Activated CD4-positive, alpha-beta memory T cell treated with anti-CD3 and anti-CD28 coated beads for 36 hours (primary cell): ENCODE measurements around the gene PUS1. TPM values are rescaled to one million over a fixed set of nuclear protein-coding genes. Genes with fewer than 3 reads are reported as not detected.
"Not testable (repeated sequence)": the region's sequence is repeated elsewhere in the genome, so short reads cannot be mapped to it uniquely, and the experiment has no call there.

Experiments used
- CTCF ChIA-PET: fragments of 350-600 bp; sonication (Branson Sonifier 250); formaldehyde crosslinking; loops from one replicate; lab custom pipeline; 2021; ENCODE audit warnings: antibody characterized with exemption, inconsistent platforms; lab: Charles Lee
- POLR2A ChIA-PET: fragments of 350-600 bp; sonication (Branson Sonifier 250); formaldehyde crosslinking; loops from one replicate; lab custom pipeline; 2021; ENCODE audit warnings: antibody characterized with exemption; lab: Charles Lee
- DNase-seq: peaks from one replicate; pipeline ENCODE4 v3.0.0-alpha.2; 2020
- H3K27ac Mint-ChIP-seq: one replicate; pipeline ENCODE4 v1.8.0; 2021; ENCODE audit warnings: mixed read lengths
- H3K27me3 Mint-ChIP-seq: one replicate; pipeline ENCODE4 v1.8.0; 2021; ENCODE audit warnings: mixed read lengths
- H3K36me3 Mint-ChIP-seq: one replicate; pipeline ENCODE4 v1.8.0; 2021; ENCODE audit warnings: mixed read lengths
- H3K4me1 Mint-ChIP-seq: one replicate; pipeline ENCODE4 v1.8.0; 2021; ENCODE audit warnings: low read depth, mixed read lengths
- H3K4me3 Mint-ChIP-seq: one replicate; pipeline ENCODE4 v1.8.0; 2021; ENCODE audit warnings: mild to moderate bottlenecking, mixed read lengths
- H3K9me3 Mint-ChIP-seq: one replicate; pipeline ENCODE4 v1.8.0; 2021; ENCODE audit warnings: mixed read lengths
- intact Hi-C: fragments of 100-400 bp; cut with micrococcal nuclease; formaldehyde crosslinking; loops from one replicate; pipeline ENCODE4 v1.15.1; 2023
- total RNA-seq, 2 experiments: library from RNA; stranded (reverse); gene quantifications; one replicate each; pipeline ENCODE4 v1.2.3, GENCODE V29; 2021

The PUS1 gene
- total RNA-seq, 2 experiments from 2014 or later: 48.6 to 53.9 TPM

DNA sequence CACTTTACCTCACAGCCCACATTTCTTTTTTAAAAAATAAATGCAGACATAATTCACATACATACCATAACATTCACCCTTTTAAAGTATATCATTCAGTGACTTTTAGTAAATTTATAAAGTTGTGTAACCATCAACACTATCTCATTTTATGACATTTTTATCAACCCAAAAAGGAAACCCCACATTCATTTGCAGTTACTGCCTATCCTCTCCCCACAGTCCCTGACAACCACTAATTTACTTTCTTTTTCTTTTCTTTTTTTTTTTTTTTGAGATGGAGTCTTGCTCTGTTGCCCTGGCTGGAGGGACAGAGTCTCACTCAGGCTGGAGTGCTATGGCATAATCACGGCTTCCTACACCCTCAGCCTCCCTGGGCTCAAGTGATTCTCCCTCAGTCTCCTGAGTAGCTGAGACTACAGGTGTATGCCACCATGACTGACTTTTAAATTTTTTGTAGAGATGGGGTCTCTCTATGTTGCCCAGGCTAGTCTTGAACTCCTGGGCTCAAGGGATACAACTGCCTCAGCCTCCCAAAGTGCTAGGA is 19.2 kb downstream of the PUS1 start:
- Mint-ChIP-seq H3K27me3 (no peaks in the 10 kb centered on the region), H3K9me3 (no peaks in the 10 kb centered on the region), H3K27ac (peak overlapping the region; percentile 82), H3K36me3 (peaks cover 15% of the 10 kb centered on the region), H3K4me1 (peaks cover 30% of the 10 kb centered on the region), H3K4me3 (peak overlapping the region; percentile 9)
- DNase-seq: no peak
- intact Hi-C loops: loop anchor here (5.0 to 10.0 kb wide), 2 partner anchors 113 to 539 kb away; no protein-coding TSS in a partner anchor
- ChIA-PET POLR2A (no interaction called here), CTCF (no interaction called here)

DNA sequence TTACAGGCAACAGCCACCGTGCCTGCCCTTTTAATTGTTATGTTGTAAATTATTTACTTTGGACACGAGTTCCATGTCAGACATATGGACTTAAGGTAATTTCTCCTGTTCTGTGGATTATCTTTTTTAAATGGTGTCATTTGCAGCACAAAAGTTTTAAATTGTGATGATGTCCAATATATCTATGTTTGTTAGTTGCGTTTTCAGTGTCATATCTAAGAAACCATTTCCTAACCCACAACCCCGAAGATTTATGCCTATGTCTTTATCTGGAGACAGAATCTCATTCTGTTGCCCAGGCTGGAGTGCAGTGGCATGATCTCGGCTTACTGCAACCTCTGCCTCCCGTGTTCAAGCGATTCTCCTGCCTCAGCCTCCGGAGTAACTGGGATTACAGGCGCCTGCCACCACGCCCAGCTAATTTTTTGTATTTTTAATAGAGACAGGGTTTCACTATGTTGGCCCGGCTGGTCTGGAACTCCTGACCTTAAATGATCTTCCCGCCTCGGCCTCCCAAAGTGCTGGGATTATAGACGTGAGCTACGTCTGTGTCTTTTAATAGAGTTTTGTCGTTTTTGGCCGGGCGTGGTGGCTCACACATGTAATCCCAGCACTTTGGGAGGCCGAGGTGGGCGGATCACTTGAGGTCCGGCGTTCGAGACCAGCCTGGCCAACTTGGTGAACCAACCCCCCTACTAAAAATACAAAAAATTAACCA is 19.8 kb downstream of the PUS1 start:
- POLR2A ChIA-PET: interaction anchor here (1.6 kb wide), 1 partner anchor 21 kb away, joined by 4 read pairs; no protein-coding TSS in a partner anchor
- DNase-seq: not testable (repeated sequence)

DNA sequence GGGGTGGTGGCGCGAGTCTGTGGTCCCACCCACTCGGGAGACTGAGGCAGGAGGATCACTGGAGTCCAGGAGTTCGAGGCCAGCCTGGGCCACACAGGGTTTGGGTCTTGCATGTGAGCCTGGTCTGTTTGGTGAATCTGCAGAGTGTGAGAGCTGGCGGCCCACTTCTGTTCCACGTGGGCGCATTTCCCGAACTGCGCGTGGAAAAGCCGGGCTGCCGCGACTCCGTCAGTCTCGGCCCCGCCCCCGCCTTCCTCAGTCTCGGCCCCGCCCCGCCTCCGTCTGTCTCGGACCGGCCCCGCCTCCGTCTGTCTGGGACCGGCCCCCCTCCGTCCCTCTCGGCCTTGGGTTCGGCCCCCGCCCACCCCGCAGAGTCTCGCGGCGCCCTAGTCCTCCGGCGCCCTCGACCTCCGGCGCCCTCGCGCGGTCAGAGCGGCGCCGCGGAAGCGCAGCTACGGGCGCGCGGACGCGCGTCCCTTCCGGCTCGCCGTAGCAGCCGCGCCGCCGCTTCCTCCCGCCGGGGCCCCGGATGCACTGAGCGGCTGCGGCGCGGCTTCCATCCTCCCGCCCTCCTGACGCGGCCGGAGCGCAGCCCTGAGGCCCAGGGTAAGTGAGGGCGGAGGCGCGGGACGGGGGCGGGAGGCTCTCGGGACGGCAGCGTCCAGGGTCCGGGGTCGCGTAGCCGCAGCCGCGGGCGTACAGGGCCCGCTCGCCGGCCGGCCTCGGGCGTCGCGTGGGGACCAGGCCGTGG is 20.5 kb downstream of the PUS1 start, which contains the start of gene EP400:
EP400 (plus strand) TSS at position 512 of the 751 bp plus-strand sequence. CDS start 10,678 bp downstream, outside the sequence.
- peak; percentile 95 for DNase-seq
- H3K4me1 Mint-ChIP-seq: peaks cover 33% of the 10 kb centered on the region
- peak within 1 kb of the TSS; percentile 91 for H3K4me3 Mint-ChIP-seq
- no peaks in the 10 kb centered on the region for H3K27me3 Mint-ChIP-seq
- H3K36me3 Mint-ChIP-seq: peaks cover 4% of the 10 kb centered on the region
- H3K27ac Mint-ChIP-seq: peak within 1 kb of the TSS; percentile 87
- H3K9me3 Mint-ChIP-seq: no peaks in the 10 kb centered on the region
- intact Hi-C loops: loop anchor here (1.0 to 10.0 kb wide), 4 partner anchors 20 to 538 kb away; partner anchors contain the start of gene PUS1
- POLR2A ChIA-PET: interaction anchor here (1.1 to 1.6 kb wide), 2 partner anchors 20 to 22 kb away, joined by 4 to 5 read pairs; partner anchors contain the start of gene PUS1
- CTCF ChIA-PET: interaction anchor here (0.7 to 0.8 kb wide), 2 partner anchors 98 to 145 kb away, joined by 3 read pairs; no protein-coding TSS in a partner anchor

More for the DNA sequence above, 19.8 kb downstream of the PUS1 start:
- H3K36me3 Mint-ChIP-seq, H3K27me3 Mint-ChIP-seq, H3K9me3 Mint-ChIP-seq: not testable (repeated sequence)
- Mint-ChIP-seq H3K4me3 (peak overlapping the region; percentile 77), H3K27ac (peak overlapping the region; percentile 82), H3K4me1 (peaks cover 33% of the 10 kb centered on the region)
- intact Hi-C loops: loop anchor here (1.0 to 10.0 kb wide), 4 partner anchors 20 to 538 kb away; partner anchors contain the start of gene PUS1
- CTCF ChIA-PET: interaction anchor here (0.7 kb wide), 1 partner anchor 144 kb away, joined by 3 read pairs; no protein-coding TSS in a partner anchor

DNA sequence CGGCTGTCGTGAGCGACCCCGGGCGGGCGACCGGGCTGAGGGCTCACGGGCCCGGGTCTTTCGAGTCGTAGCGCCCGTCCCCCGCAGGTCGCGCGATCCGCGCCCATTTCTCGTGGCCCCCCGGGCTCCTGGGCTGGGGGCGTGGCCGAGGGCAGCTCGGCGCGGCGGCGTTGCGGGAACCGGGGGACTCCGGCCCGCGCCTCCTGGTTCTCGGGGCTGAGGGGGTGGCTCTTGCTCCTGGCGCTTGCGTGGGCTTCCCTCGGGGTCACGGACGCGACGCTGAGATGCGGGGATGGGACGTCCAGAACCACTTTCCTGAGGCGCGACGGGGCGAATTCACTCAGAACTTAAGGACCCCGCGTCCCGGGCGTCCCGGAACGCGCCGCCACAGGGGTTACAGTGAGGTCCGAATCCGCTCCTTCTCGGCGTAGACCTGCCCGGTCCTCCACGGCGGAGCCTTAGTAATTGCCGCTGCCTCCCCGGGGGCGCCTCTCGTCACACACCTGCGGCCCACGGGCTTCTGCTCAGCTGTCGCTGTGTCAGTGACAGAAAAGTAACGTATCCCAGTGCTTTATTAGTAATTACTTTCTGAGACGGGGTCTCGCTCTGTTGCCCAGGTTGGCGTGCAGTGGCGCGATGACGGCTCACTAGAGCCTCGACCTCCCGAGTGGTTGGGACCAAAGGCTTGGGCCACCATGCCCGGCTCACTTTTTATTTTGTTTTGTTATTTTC is 21.3 kb downstream of the PUS1 start:
- Mint-ChIP-seq H3K27ac (peak overlapping the region; percentile 87), H3K9me3 (no peaks in the 10 kb centered on the region), H3K4me3 (peak overlapping the region; percentile 91), H3K4me1 (peaks cover 33% of the 10 kb centered on the region), H3K27me3 (no peaks in the 10 kb centered on the region), H3K36me3 (no peaks in the 10 kb centered on the region)
- CTCF ChIA-PET: interaction anchor here (0.8 kb wide), 1 partner anchor 99 kb away, joined by 3 read pairs; no protein-coding TSS in a partner anchor
- POLR2A ChIA-PET: interaction anchor here (0.6 to 1.6 kb wide), 3 partner anchors 21 to 674 kb away, joined by 3 to 5 read pairs (median 4); partner anchors contain the start of gene PUS1
- intact Hi-C loops: no loop called here
- peak; percentile 56 for DNase-seq

DNA sequence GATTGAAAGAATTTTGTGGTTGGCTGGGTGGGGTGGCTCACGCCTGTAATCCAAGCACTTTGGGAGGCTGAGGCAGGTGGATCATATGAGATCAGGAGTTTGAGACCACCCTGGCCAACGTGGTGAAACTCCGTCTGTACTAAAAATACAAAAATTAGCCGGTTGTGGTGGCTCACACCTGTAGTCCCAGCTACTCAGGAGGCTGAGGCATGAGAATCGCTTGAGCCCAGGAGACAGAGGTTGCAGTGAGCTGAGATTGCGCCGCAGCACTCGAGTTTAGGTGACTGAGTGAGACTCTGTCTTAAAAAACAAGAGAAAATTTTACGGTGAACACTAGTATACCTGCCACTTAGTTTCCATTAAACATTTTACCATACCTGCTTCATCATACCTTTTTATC is 24.7 kb downstream of the PUS1 start:
- H3K9me3 Mint-ChIP-seq, H3K27ac Mint-ChIP-seq, intact Hi-C loops, DNase-seq, H3K27me3 Mint-ChIP-seq, H3K36me3 Mint-ChIP-seq, H3K4me3 Mint-ChIP-seq: not testable (repeated sequence)
- CTCF ChIA-PET: interaction anchor here (1.4 kb wide), 1 partner anchor 9 kb away, joined by 3 read pairs; no protein-coding TSS in a partner anchor
- H3K4me1 Mint-ChIP-seq: peaks cover 37% of the 10 kb centered on the region
- POLR2A ChIA-PET: interaction anchor here (1.2 kb wide), 1 partner anchor 25 kb away, joined by 3 read pairs; no protein-coding TSS in a partner anchor

DNA sequence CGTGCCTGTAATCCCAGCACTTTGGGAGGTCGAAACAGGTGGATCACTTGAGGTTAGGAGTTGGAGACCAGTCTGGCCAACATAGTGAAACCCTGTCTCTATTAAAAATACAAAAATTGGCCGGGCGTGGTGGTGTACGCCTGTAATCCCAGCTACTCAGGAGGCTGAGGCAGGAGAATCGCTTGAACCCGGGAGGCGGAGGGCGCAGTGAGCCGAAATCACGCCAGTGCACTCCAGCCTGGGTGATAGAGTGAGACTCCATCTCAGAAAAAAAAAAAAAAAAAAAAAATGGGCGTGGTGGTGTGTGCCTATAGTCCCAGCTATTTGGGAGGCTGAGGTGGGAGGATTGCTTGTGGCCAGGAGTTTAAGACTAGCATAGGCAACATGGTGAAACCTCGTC is 25.4 kb downstream of the PUS1 start:
- intact Hi-C loops: not testable (repeated sequence)
- H3K4me1 Mint-ChIP-seq: peaks cover 40% of the 10 kb centered on the region

DNA sequence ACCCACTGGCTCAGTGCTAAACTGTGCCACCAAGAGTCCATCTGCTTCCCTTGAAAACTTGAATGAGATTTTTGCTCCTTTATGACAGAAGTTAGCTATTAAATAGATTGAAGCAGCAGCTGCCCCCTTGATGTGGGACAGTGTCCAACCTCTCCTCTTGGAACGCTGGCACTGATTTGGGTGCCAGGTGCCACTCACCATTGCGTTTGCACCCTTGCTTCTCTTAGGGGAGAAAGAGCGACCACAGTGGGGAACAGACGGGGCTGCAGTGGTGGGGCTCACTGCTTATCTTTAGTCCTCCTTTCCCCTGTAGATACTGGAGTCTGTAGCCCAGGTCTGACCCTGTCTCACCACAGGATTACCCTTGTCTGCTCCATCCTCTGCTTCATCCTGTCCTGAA is 30.0 kb downstream of the PUS1 start:
- H3K4me1 Mint-ChIP-seq: peaks cover 49% of the 10 kb centered on the region
- DNase-seq: no peak

More for the DNA sequence above, 25.4 kb downstream of the PUS1 start:
- DNase-seq, H3K36me3 Mint-ChIP-seq, CTCF ChIA-PET, POLR2A ChIA-PET, H3K9me3 Mint-ChIP-seq, H3K27ac Mint-ChIP-seq, H3K4me3 Mint-ChIP-seq, H3K27me3 Mint-ChIP-seq: not testable (repeated sequence)

DNA sequence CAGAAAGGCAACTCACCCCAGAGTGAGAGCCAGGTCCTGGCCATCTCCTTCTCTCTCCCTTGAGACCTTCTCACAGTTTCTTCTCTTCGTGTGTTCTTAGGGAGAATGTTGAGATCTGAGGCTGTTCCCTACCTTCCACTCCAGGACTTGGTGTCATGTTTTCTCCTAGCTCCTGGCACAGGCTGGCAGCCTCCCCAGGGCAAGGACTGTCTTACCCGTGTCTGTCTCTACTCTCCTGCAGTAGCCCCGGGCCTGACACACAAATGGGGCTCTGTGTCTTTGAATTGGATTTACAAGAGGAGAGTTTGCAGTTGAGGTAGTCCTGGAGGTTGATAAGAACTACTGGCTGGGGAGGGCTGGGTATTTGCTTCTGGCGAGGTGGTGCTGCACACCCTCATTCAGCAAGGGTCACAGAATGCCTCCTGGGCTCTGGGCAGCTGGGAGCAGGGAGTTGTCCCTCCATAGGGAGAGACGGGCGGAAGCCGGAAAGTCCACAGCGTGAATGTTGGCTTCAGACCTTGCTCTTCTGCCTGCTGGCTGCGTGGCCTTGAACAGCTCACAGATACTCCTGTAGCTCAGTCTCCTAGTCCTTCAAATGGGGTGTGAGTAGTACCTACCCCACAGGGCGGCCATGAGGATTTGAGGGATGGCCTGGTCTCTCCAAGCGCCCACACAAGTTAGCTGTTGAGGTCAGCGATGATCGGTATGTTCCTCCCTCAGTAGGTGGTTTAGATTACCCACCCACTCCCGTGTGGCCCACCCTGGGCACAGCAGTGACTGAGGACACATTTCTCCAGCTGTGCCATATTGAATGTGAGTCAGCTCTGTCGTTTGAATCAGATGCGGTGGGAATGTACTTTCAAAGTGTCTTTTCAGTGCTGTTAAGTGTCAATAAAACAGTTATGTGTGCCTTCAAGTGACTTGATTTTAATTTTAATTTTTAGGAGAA is 30.8 kb downstream of the PUS1 start:
- H3K9me3 Mint-ChIP-seq: no peaks in the 10 kb centered on the region
- peak overlapping the region; percentile 49 for H3K27ac Mint-ChIP-seq
- H3K36me3 Mint-ChIP-seq: peaks cover 13% of the 10 kb centered on the region
- ChIA-PET CTCF (interaction anchor here (0.6 kb wide), 1 partner anchor 123 kb away, joined by 4 read pairs; no protein-coding TSS in a partner anchor), POLR2A (no interaction called here)
- intact Hi-C loops: no loop called here
- no peak for DNase-seq
- H3K4me1 Mint-ChIP-seq: peaks cover 54% of the 10 kb centered on the region
- H3K27me3 Mint-ChIP-seq: no peaks in the 10 kb centered on the region
- H3K4me3 Mint-ChIP-seq: no peak overlapping the region

More for the DNA sequence above, 30.0 kb downstream of the PUS1 start:
- Mint-ChIP-seq H3K9me3 (no peaks in the 10 kb centered on the region), H3K27me3 (no peaks in the 10 kb centered on the region), H3K36me3 (peaks cover 13% of the 10 kb centered on the region), H3K27ac (peak overlapping the region; percentile 49), H3K4me3 (no peak overlapping the region)
- ChIA-PET CTCF (no interaction called here), POLR2A (no interaction called here)
- intact Hi-C loops: no loop called here

DNA sequence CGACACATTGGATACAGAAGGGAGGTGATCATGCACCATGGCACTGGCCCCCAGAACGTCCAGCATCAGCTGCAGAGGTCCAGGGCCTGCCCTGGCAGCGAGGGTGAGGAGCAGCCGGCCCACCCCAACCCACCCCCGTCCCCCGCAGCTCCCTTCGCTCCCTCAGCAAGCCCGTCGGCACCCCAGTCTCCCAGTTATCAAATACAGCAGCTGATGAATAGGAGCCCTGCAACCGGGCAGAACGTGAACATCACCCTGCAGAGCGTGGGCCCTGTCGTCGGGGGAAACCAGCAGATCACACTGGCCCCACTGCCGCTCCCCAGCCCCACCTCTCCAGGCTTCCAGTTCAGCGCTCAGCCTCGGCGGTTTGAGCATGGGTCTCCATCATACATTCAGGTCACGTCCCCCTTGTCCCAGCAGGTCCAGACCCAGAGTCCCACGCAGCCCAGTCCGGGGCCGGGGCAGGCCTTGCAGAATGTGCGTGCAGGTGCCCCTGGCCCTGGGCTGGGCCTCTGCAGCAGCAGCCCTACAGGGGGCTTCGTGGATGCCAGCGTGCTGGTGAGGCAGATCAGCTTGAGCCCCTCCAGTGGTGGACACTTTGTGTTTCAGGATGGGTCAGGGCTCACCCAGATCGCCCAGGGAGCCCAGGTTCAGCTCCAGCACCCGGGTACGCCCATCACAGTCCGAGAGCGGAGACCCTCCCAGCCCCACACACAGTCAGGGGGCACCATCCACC is 31.7 kb downstream of the PUS1 start:
- DNase-seq, intact Hi-C loops, POLR2A ChIA-PET, H3K27ac Mint-ChIP-seq, H3K4me3 Mint-ChIP-seq, H3K9me3 Mint-ChIP-seq, H3K27me3 Mint-ChIP-seq: not testable (repeated sequence)
- CTCF ChIA-PET: interaction anchor here (0.6 kb wide), 1 partner anchor 124 kb away, joined by 4 read pairs; no protein-coding TSS in a partner anchor
- Mint-ChIP-seq H3K36me3 (peaks cover 13% of the 10 kb centered on the region), H3K4me1 (peaks cover 59% of the 10 kb centered on the region)

DNA sequence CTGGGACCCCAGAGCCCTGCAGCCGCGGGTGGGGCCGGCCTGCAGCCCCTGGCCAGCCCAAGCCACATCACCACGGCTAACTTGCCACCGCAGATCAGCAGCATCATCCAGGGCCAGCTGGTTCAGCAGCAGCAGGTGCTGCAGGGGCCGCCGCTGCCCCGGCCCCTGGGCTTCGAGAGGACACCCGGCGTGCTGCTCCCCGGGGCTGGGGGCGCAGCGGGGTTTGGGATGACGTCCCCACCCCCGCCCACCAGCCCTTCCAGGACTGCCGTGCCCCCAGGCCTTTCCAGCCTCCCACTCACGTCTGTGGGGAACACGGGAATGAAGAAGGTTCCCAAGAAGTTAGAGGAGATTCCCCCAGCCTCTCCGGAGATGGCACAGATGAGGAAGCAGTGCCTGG is 32.3 kb downstream of the PUS1 start:
- peaks cover 13% of the 10 kb centered on the region for H3K36me3 Mint-ChIP-seq
- H3K9me3 Mint-ChIP-seq, H3K27me3 Mint-ChIP-seq, DNase-seq, intact Hi-C loops, CTCF ChIA-PET, H3K27ac Mint-ChIP-seq, POLR2A ChIA-PET, H3K4me3 Mint-ChIP-seq: not testable (repeated sequence)
- peaks cover 54% of the 10 kb centered on the region for H3K4me1 Mint-ChIP-seq
